Ecto neural progenitor cell (in vitro differentiated cells): ENCODE measurements around the gene PIEZO2.
"Not testable (repeated sequence)": the region's sequence is repeated elsewhere in the genome, so short reads cannot be mapped to it uniquely, and the experiment has no call there.

ENCODE experiments used
- DNase-seq: peaks from one replicate; pipeline ENCODE4 v3.0.0-alpha.2; 2018; ENCODE audit warnings: low spot score

Gene PIEZO2

DNA sequence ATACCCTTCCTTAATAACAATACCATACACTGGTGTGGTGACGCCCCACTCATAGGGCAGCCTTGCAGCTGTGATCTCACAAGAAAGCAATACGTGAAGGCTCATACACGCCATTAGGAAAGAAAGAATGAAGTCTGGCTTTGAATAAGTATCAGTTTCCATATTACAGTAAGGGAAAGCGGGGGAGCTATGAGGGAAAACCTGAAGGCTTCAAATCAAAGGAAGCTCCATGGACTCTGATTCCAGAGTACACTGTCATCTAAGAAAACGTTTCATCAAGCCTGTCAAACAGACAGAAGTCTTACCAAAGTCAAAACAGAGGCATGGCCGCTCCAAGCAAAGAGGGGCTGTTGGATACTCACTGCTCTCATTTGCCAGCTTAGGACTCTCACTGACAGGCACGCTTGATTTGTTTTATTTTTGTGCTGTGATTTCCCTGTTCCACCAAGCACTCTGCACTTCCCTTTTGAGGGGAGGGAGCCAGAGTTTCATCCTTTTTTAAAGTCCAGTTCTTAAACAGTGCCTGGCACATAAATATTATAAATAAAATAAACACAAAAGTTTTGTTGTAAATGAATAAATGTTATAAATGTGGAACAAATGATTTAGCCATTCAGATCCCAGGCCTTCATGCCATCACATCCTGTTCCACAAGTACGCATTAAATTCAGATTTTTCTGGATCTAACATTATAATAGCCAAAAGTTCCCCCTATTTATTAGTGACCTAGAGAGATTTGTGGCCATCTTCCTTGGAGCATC lies 221.2 kb downstream of the PIEZO2 start:
- no peak for DNase-seq

- no peak for DNase-seq
These were observed 221.9 kb downstream of the PIEZO2 start for GRCh38 chr18:10927286-10927992.

GRCh38 chr18:10926621-10927161 lies 222.7 kb downstream of the PIEZO2 start:
- no peak for DNase-seq

- no peak for DNase-seq
These were observed 225.1 kb downstream of the PIEZO2 start for GRCh38 chr18:10924290-10924689.

DNA sequence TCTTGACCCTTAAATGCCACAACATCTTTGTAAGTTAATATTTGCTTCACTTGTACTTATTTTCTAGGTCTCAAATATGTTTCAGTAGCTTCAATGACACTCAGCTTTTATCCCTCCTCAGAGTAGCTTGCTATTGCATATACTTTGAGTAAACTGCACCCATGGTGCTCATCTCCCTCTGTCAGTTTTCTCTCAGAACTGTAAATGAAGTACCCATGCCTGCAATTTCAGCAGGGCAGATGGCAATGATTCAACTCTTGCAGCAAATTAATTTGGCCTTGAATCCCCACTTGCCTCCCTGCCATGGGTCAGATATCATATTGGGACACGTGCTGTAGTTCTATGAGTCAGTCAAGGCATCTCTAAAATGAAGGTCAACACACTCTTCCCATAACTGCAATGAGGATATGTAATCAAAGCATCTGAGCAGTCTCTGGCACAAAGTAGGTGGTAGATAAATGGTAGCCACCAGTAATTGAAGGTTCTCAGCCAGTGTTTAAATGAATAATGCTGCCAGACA lies 225.8 kb downstream of the PIEZO2 start:
- DNase-seq: no peak

DNA sequence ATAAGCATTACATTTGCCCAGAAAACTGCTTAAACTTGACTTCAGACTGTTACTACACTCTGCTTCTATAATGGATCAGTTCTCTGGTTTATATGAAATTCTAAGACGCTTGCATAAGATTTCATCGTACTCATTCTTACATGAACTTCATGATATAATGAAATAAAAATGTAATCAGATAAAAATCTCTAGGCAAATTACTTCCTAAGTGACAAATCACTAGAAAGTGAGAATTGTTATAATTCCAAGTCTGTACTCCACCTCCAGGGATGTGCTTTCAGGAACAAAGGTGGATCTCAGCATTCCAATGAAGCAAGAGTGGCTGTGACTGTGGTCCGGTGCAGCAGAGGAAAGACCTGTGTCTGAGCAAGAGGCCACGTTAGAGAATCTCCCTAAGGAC lies 226.2 kb downstream of the PIEZO2 start:
- DNase-seq: no peak

DNA sequence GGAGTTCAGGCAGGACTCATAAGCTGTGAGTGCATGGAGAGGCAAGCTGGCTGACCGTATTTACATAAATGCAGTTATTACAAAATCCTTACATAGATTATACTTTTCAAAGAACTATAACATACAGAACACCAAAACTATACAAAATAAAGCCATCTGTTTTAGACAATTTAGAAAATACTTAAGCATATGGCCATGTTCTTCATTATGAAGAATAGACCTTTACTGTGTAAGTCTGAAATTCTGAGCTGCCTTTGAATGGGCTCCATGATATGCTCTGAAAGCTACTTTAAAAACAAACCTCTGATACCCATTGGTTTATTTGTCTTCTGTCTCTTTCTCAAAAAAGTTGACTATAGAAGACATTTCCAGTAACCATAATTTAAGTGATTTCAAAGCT lies 226.7 kb downstream of the PIEZO2 start:
- not testable (repeated sequence) for DNase-seq

DNA sequence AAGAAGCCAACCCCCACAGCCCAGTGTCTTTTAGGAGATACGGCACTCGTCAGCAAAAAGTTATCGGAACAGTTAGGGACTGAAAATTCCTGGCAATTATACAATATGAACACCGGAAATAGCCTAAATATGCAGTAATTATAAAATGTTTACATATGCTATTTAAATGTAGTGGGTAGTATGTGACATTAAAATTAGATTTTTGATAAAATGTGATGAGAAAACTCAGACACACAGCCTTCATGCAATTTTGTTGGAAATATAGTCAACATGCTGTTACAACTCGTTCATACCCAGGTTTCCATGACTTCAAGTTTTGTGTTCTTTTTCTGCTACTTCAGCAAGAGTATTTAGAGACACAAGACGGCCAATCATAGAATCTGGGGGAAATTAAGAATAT lies 229.1 kb downstream of the PIEZO2 start:
- not testable (repeated sequence) for DNase-seq

GRCh38 chr18:10919851-10920250 lies 229.5 kb downstream of the PIEZO2 start:
- DNase-seq: no peak

DNA sequence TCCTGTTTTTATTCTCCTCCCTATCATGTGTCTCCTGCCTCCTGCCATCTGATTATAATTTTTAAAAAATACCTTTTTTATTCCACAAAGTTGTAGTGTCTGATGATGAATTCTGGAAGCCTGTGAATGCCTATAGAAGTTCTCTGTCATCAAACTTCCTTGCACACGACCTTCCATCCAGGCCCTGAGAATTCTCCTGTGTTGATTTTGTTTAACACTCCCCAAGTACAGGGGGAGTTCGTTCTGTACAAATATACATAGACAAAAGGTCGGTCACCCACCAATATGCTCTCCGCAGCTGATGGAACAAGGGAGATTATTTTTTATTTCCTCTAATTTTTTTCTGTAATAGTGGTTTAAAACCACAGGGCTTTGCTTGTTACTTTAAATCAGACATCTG lies 232.5 kb downstream of the PIEZO2 start:
- no peak for DNase-seq

- no peak for DNase-seq
These were observed 233.0 kb downstream of the PIEZO2 start for GRCh38 chr18:10916387-10916786.

DNA sequence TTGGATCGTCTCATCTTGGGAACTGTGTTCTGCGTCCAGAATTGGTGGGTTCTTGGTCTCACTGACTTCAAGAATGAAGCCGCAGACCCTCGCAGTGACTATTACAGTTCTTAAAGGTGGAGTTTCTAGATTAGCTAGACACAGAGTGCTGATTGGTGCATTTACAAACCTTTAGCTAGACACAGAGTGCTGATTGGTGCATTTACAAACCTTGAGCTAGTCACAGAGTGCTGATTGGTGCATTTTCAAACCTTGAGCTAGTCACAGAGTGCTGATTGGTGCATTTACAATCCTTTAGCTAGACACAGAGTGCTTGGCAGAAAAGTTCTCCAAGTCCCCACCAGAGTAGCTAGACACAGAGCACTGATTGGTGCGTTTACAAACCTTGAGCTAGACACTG lies 233.6 kb downstream of the PIEZO2 start:
- DNase-seq: not testable (repeated sequence)

DNA sequence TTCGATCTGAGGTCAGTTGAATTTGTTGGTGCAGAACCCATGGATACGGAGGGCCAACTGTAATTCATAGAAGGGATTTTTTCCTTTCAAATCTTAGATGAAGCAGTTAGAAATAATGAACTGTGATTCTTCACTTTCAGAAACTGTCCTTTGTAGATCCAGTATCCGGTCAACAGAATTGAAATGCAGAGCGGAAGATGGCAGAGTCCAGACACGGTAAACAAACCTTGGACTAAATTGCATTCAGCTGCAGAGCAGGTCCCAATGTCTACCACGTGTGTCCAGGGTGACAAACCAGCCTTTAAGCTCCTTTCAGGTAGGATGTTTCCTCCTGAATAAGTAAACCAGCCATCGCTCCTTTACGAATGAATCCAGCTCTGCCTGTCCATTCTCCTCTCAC lies 234.8 kb downstream of the PIEZO2 start:
- not testable (repeated sequence) for DNase-seq

DNA sequence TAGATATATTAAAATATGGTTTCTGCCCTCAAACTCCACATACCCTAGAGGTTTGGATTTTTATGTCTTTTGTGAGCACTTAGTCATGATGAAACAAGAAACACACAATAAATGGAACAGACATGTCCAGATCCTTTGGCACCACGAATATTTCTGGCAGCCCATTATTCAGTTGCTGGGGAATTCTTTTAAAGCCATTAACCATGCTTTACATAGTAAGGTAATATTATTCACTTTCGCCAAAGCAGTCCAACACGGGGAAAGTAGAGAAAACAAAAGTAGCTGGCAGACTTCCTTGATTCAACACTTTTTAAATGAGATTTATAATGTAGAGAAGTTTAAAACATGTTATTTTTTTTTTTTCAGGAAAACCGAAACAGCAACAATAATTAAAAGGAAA lies 235.4 kb downstream of the PIEZO2 start:
- DNase-seq: no peak

- no peak for DNase-seq
These were observed 236.4 kb downstream of the PIEZO2 start for GRCh38 chr18:10912790-10913545.

DNA sequence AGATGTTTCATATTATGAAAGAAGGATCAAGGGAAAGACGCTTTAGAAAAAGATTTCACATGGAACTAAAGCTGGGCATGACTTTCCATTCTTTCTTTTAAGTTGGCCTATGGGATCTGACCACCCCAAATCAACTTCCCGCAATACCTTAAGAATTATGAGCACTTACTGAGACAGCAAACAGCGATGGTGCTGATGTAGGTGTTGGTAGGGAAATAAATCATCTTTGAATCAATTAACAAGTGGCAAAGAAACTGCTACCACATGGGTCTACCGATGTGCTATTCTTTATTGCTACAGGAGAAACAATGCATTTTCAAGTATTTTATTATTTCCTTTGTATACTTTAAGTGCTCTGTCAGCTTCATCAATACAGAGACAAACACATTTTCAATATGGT lies 239.6 kb downstream of the PIEZO2 start:
- no peak for DNase-seq

DNA sequence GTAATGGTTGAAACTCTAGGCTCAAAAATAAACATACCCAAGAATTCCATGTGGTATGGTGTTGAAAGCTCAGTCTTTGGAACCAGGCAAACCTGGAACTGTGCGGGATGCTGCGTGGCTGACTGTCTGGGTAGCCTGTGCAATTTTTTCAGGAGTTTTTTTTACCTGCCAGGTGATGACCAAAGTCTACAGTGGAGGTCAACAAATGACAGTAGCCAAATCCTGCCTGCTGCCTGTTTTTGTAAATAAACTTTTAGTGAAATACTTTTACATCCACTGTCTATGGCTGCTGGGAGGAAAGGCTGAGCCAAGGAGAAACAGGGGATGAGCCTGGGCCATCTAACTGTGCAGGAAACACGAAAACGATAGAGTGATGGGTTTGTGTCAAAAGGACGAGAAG lies 240.6 kb downstream of the PIEZO2 start:
- DNase-seq: no peak

DNA sequence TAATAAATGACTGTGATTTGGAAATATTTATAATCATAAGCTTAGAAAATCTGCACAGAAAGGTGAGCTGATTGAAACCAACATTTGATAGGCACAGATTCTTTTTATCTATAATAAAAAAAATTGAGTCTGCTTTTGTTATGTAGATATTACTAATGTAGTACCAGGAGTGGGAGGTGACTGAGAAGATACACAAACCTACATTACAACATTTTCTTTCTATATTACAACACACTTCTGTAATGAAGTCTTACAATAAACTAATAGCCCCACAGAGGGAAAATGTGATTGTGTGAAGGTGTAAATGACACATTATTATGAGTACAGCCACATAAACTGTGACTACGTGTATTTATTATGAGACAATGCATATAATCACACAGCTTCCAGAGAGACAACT lies 241.6 kb downstream of the PIEZO2 start:
- no peak for DNase-seq

- DNase-seq: no peak
These were observed 248.0 kb downstream of the PIEZO2 start for GRCh38 chr18:10901329-10901728.

GRCh38 chr18:10900435-10900834 lies 248.9 kb downstream of the PIEZO2 start:
- no peak for DNase-seq

DNA sequence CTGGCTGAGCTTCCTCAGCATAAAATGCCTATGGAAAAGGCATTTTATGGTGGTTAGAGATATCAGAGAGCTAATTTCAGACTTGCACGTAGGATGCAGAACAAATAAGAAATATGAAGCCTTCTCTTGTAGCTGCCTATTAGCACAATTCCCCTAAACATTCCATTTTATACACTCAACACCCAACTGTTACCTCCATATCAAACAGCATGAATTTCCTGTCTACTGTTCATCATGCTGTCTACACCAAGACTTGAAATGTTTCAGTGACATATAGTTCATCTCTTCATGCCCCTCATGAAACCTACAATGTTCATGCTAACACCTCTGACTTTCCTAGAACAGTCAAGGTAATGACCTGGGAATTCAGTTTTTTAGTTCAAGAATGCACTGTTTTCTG lies 249.9 kb downstream of the PIEZO2 start:
- no peak for DNase-seq

DNA sequence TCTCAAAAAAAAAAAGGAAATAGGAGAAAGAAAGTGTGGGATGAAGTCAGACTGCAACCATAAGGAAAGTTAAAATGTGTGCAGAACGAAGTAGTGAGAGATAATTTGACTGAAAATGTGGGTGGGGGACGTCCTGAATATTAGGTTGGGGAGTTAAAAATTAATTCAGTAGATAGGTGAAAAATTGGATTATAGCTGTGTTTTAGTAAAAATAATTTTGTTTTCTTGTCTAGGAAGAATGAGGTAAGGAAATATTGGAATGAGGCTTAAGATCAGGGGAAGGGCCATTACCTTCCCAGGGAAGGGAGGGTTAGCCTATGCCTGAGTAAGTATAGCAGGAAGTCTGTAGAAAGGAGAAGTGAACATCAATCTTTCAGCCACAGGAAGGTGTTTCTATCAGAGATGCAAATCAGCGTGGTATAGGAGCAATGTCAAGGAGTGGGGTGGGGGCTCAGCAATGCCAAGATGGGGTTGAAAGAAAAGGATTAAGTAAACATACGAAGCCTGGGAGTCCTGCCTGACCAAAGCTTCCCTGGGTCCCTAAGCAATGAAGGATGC lies 250.9 kb downstream of the PIEZO2 start:
- no peak for DNase-seq
